GM12864 (cell line): ENCODE results near the gene STK17A.
"Not testable (repeated sequence)": the region's sequence is repeated elsewhere in the genome, so short reads cannot be mapped to it uniquely, and the experiment has no call there.

Experiments used
- DNase-seq: peaks from one replicate; pipeline ENCODE4 v3.0.0-alpha.2; 2011; ENCODE audit warnings: low read depth
- H3K4me3 ChIP-seq: 2 replicates; pipeline ENCODE4 v1.5.1; 2011; ENCODE audit warnings: mild to moderate bottlenecking, low read depth, low read length, control low read depth
- TF ChIP-seq, protein P1 (sequence below): IDR thresholded peaks from 2 replicates; pipeline ENCODE4 v1.5.1; 2011; ENCODE audit warnings: low read depth, mild to moderate bottlenecking, moderate library complexity, low read length, control low read depth, inconsistent platforms; ENCODE audit errors: missing control alignments

Gene STK17A

DNA sequence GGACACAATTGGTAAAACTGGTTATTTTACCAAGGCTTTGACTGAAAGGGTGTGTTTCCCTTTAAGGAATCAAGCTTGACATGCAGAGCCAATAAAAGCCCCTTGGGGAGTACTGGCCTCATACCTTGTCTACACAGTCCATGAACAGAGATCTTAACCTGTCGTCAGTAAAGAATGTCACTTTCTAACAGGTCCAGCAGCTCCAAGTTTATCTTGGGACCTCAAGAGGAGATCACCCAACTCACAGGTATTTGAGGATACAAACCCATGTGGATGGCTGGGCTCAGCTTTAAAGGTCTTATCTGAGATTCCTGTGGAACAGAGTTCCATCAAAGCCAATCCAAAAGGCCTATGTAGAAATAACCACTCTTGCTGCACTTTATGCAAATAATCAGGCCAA is 85.1 kb downstream of the STK17A start:
- no peak for DNase-seq
- H3K4me3 ChIP-seq: no peak overlapping the region
- TF ChIP-seq, protein P1, sequence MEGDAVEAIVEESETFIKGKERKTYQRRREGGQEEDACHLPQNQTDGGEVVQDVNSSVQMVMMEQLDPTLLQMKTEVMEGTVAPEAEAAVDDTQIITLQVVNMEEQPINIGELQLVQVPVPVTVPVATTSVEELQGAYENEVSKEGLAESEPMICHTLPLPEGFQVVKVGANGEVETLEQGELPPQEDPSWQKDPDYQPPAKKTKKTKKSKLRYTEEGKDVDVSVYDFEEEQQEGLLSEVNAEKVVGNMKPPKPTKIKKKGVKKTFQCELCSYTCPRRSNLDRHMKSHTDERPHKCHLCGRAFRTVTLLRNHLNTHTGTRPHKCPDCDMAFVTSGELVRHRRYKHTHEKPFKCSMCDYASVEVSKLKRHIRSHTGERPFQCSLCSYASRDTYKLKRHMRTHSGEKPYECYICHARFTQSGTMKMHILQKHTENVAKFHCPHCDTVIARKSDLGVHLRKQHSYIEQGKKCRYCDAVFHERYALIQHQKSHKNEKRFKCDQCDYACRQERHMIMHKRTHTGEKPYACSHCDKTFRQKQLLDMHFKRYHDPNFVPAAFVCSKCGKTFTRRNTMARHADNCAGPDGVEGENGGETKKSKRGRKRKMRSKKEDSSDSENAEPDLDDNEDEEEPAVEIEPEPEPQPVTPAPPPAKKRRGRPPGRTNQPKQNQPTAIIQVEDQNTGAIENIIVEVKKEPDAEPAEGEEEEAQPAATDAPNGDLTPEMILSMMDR: no peak

GRCh38 chr7:43669286-43670081 is 86.6 kb downstream of the STK17A start:
- no peak overlapping the region for H3K4me3 ChIP-seq
- TF ChIP-seq, protein P1: no peak
- no peak for DNase-seq

GRCh38 chr7:43671521-43671920 is 88.6 kb downstream of the STK17A start:
- no peak overlapping the region for H3K4me3 ChIP-seq
- DNase-seq: no peak
- TF ChIP-seq, protein P1: no peak

DNA sequence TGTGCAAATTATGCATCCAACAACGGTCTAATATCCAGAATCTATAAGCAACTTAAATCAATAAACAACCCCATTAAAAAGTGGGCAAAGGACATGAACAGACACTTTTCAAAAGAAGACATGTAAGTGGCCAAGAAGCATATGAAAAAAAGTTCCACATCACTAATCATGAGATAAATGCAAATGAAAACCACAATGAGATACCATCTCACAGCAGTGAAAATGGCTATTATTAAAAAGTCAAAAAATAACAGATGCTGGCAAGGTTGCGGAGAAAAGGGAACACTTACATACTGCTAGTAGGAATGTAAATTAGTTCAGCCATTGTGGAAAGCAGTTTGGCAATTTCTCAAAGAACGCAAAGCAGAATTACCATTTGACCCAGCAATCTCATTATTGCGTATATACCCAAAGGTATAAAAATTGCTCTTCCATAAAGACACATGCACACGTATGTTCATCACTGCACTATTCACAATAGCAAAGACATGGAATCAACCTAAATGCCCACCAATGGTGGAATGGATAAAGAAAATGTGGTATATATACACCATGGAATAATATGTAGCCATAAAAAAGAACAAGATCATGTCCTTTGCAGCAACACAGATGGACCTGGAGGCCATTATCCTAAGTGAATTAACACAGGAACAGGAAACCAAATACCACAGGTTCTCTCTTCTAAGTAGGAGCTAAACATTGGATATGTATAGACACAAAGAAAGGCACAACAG is 90.5 kb downstream of the STK17A start:
- DNase-seq: not testable (repeated sequence)

DNA sequence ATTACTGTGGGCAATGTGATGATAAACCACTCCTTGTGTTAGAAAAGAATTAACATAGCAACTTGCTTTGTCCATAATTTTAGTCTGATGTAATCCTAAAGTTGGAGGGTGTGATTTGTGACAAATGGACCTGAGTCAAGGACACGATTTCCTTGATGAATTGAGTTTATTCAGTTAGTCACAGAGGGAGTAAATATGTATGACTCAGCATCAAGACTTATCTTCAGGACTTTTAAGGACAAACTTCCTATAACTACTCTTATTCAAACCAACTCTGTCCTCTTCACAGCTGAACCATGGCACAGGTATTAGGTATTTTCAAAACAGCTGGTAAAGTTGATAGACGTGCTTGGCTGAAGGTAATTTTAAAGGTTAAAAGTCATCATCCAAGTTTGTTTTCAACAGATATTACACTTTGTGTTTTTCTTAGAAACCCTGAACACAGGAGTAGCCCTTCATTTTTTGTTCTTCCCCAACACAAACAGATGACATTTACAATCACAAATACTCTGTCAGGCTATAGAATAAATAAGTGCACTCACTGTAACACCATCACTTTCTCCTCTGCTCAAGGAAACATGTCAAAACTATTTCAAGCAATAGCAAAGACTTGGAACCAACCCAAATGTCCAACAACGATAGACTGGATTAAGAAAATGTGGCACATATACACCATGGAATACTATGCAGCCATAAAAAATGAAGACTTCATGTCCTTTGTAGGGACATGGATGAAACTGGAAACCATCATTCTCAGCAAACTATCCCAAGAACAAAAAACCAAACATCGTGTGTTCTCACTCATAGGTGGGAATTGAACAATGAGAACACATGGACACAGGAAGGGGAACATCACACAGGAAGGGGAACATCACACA is 91.9 kb downstream of the STK17A start:
- DNase-seq: no peak
- TF ChIP-seq, protein P1: no peak
- H3K4me3 ChIP-seq: no peak overlapping the region

More for the DNA sequence above, 90.5 kb downstream of the STK17A start:
- not testable (repeated sequence) for H3K4me3 ChIP-seq
